SU-DHL-6 (cell line): ENCODE data around the gene TMPRSS9.

ENCODE experiments used
- H2AFZ ChIP-seq: fragments of 200-600 bp; sonication (generic); 2 replicates; pipeline ENCODE4 v1.6.1; 2014; ENCODE audit warnings: low read depth, mild to moderate bottlenecking, moderate library complexity, mixed read lengths, antibody characterized with exemption, low read length; ENCODE audit not compliant: severe bottlenecking
- H3F3A ChIP-seq: fragments of 200-600 bp; shearing (Covaris generic); 2 replicates; pipeline ENCODE4 v1.6.0; 2016; ENCODE audit warnings: antibody characterized with exemption, mild to moderate bottlenecking; ENCODE audit not compliant: insufficient read depth
- H3K27ac ChIP-seq: fragments of 200-600 bp; sonication (generic); 2 replicates; pipeline ENCODE4 v1.5.1; 2016; ENCODE audit warnings: low read depth, mild to moderate bottlenecking, low read length, moderate library complexity, mixed read lengths
- H3K27me3 ChIP-seq: fragments of 200-600 bp; sonication (generic), shearing (Covaris generic); 2 replicates; pipeline ENCODE4 v1.6.0; 2014; ENCODE audit warnings: mild to moderate bottlenecking, low read length
- H3K36me3 ChIP-seq: fragments of 200-600 bp; sonication (generic); 2 replicates; pipeline ENCODE4 v1.6.1; 2014; ENCODE audit warnings: mild to moderate bottlenecking, low read length, mixed read lengths
- H3K4me2 ChIP-seq: fragments of 300-600, 200-600 bp; shearing (Covaris generic), sonication (generic); 2 replicates; pipeline ENCODE4 v1.6.0; 2014; ENCODE audit warnings: low read length, low read depth, mild to moderate bottlenecking; ENCODE audit not compliant: poor library complexity, severe bottlenecking
- H3K4me3 ChIP-seq: fragments of 200-600 bp; sonication (generic); 2 replicates; pipeline ENCODE4 v1.5.1; 2014; ENCODE audit warnings: antibody characterized with exemption, low read length, mild to moderate bottlenecking, mixed read lengths; ENCODE audit not compliant: insufficient read depth, poor library complexity, severe bottlenecking
- H3K79me2 ChIP-seq: fragments of 200-600 bp; sonication (generic); 2 replicates; pipeline ENCODE4 v1.6.1; 2014; ENCODE audit warnings: mild to moderate bottlenecking, low read length, moderate library complexity; ENCODE audit not compliant: insufficient read depth
- H3K9ac ChIP-seq: fragments of 200-600 bp; sonication (generic); 2 replicates; pipeline ENCODE4 v1.7.0; 2014; ENCODE audit warnings: mild to moderate bottlenecking, low read length
- H3K9me2 ChIP-seq: fragments of 200-600 bp; sonication (generic); replicated peaks from 2 replicates; pipeline ENCODE4 v1.6.1; 2014; ENCODE audit warnings: low read length; ENCODE audit not compliant: insufficient read depth
- H3K9me3 ChIP-seq: fragments of 200-600 bp; sonication (generic); 2 replicates; pipeline ENCODE4 v1.6.1; 2014; ENCODE audit warnings: low read length, mixed read lengths; ENCODE audit not compliant: insufficient read depth
- H4K20me1 ChIP-seq: fragments of 200-600 bp; sonication (generic); 2 replicates; pipeline ENCODE4 v1.6.1; 2014; ENCODE audit warnings: low read depth, mild to moderate bottlenecking, antibody characterized with exemption, low read length, moderate library complexity, mixed read lengths
- CTCF ChIP-seq: fragments of 200-600 bp; sonication (generic); IDR thresholded peaks from one replicate; pipeline ENCODE4 v1.5.1; 2017; ENCODE audit warnings: antibody characterized with exemption, mild to moderate bottlenecking, low read length, moderate library complexity; ENCODE audit not compliant: insufficient read depth, poor library complexity, severe bottlenecking
- EZH2phosphoT487 ChIP-seq: fragments of 200-600 bp; sonication (generic), shearing (Covaris generic); conservative IDR thresholded peaks from 2 replicates; pipeline ENCODE4 v1.6.1; 2018; ENCODE audit warnings: mild to moderate bottlenecking, antibody characterized with exemption, low read length, moderate library complexity, mixed read lengths

Gene TMPRSS9

GRCh38 chr19:2320049-2320448 is 40.0 kb upstream of the TMPRSS9 start:
- Histone ChIP-seq H3K4me2 (no peak overlapping the region), H3K9ac (no peak overlapping the region), H3K9me2 (no peaks in the 10 kb centered on the region), H3K9me3 (0 out of 2 replicates have a peak, but pooled peaks cover 6% of the 10 kb centered on the region), H3K4me3 (no peak overlapping the region), H3F3A (peaks cover 5% of the 10 kb centered on the region; the same call in 1 of the 2 replicates), H4K20me1 (no peaks in the 10 kb centered on the region), H3K79me2 (no peaks in the 10 kb centered on the region), H2AFZ (no peak overlapping the region), H3K36me3 (no peaks in the 10 kb centered on the region), H3K27ac (no peak overlapping the region), H3K27me3 (no peaks in the 10 kb centered on the region)
- TF ChIP-seq EZH2phosphoT487: no peak
- TF ChIP-seq CTCF: no peak

- Histone ChIP-seq H3F3A (peaks cover 5% of the 10 kb centered on the region; the same call in 1 of the 2 replicates), H3K4me3 (no peak overlapping the region), H3K9me3 (no peaks in the 10 kb centered on the region), H3K79me2 (0 out of 2 replicates have a peak, but pooled peaks cover 7% of the 10 kb centered on the region), H3K4me2 (no peak overlapping the region), H2AFZ (no peak overlapping the region), H3K27ac (no peak overlapping the region), H3K9ac (no peak overlapping the region), H3K27me3 (no peaks in the 10 kb centered on the region), H3K9me2 (no peaks in the 10 kb centered on the region), H4K20me1 (no peaks in the 10 kb centered on the region), H3K36me3 (no peaks in the 10 kb centered on the region)
- TF ChIP-seq EZH2phosphoT487 (no peak), CTCF (no peak)
Observed at GRCh38 chr19:2320939-2321338, 39.1 kb upstream of the TMPRSS9 start.

DNA sequence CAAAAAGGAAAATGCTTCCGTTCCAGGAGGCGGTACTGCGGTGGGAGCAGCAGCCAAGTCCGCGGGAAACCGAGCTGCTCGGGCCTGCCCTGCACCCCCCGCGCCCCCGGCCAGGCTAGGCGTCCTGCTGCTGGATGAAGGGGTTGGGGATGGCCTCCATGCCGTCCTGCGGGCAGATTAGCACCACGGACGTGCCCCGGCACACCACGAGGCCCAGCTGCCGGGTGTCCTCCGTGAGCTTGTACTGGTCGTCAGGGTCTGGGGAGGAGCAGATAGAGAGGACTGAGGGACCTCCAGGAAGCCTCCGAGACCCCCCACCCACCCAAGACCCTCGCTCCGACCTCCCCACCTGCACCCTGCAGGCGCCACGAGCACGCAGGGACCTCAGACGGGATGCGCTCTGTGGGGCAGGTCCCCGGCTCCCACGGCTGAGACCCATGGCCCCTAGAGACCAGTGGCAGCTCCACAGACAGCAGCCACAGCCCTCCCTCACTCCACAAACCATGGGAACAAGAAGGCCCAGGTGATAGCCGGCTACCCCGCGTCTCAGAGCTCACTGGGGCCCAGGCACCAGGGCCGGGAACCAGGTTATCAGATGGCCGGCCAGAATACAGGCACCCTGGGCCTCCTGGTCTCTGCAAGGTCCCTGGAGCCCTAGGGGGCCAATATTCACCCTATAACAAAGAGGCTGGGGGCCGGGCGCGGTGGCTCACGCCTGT is 38.3 kb upstream of the TMPRSS9 start:
- H3K27me3 ChIP-seq: no peaks in the 10 kb centered on the region
- H3K9ac ChIP-seq: no peak overlapping the region
- H3K79me2 ChIP-seq: peaks cover 10% of the 10 kb centered on the region
- no peak overlapping the region for H2AFZ ChIP-seq
- TF ChIP-seq EZH2phosphoT487 (no peak), CTCF (no peak)
- no peak overlapping the region for H3K27ac ChIP-seq
- H4K20me1 ChIP-seq: no peaks in the 10 kb centered on the region
- no peak overlapping the region for H3K4me3 ChIP-seq
- no peaks in the 10 kb centered on the region for H3K9me3 ChIP-seq
- no peaks in the 10 kb centered on the region for H3K9me2 ChIP-seq
- H3K36me3 ChIP-seq: no peaks in the 10 kb centered on the region
- H3K4me2 ChIP-seq: no peak overlapping the region
- peaks cover 5% of the 10 kb centered on the region; the same call in 1 of the 2 replicates for H3F3A ChIP-seq
